Dedifferentiated amniotic fluid mesenchymal stem cell (primary cell): ENCODE measurements around the gene PCLO.
"Not testable (repeated sequence)": the region's sequence is repeated elsewhere in the genome, so short reads cannot be mapped to it uniquely, and the experiment has no call there.

Experiments used
- DNase-seq: peaks from one replicate; pipeline ENCODE4 v3.0.0-alpha.2; 2016; ENCODE audit errors: extremely low spot score

Gene PCLO

GRCh38 chr7:83040484-83040883, 122.2 kb downstream of the PCLO start:
- no peak for DNase-seq

DNA sequence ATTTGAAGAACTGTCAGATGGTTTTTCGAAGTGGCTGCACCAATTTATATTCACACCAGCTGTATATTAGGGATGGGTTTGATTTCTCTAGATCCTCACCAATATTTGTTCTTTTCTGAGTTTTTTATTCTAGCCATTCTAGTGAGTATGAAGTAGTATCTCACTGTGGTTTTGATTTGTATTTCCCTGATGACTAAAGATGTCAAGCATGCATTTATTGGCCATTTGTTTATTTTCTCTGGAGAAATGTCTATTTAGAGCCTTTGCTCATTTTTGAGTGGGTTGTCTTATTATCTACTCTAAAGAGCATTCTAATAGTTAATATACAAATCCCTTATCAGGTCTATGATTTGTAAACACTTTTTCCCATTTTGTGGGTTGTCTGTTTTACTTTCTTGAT, 123.9 kb downstream of the PCLO start:
- DNase-seq: no peak

DNA sequence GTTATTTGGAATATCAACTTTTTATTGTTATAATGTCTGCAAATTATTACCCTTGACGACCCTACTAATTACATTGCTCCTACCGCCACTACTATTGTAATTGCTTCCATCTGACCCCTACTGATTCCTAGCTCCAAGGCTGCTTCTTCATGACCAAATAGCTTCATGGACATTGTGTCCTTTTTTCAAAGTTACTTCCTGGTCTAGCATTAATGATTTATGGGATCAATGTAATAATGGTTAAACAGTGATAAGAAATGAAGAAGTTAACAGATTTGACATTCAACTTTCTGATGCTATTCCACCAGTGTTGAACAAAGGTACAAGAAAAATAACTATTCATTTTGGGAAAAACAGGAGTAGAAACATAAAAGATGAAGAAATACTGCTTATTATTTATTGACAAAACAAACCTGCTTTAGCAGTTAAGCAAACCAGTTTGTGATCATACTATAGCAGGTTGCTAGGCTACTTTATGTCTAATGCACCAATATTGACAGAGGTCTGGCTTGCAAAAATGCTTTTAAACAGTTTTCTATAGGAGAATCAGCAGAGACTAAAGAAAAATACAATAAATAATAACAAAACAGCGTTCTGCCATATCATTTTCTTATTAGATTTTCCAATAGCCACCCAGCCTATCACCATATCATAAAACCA, 125.8 kb downstream of the PCLO start:
- no peak for DNase-seq

- no peak for DNase-seq
Measured at GRCh38 chr7:83036130-83036529, 126.6 kb downstream of the PCLO start.

- DNase-seq: no peak
Measured at GRCh38 chr7:83032195-83032594, 130.5 kb downstream of the PCLO start.

GRCh38 chr7:83023817-83024665, 138.6 kb downstream of the PCLO start:
- not testable (repeated sequence) for DNase-seq

GRCh38 chr7:83021032-83021431, 141.7 kb downstream of the PCLO start:
- DNase-seq: no peak

GRCh38 chr7:83020161-83020560, 142.5 kb downstream of the PCLO start:
- DNase-seq: no peak

- no peak for DNase-seq
Measured at GRCh38 chr7:83015916-83016315, 146.8 kb downstream of the PCLO start.

GRCh38 chr7:83014546-83014945, 148.1 kb downstream of the PCLO start:
- DNase-seq: no peak

GRCh38 chr7:83011954-83012353, 150.7 kb downstream of the PCLO start:
- DNase-seq: no peak

DNA sequence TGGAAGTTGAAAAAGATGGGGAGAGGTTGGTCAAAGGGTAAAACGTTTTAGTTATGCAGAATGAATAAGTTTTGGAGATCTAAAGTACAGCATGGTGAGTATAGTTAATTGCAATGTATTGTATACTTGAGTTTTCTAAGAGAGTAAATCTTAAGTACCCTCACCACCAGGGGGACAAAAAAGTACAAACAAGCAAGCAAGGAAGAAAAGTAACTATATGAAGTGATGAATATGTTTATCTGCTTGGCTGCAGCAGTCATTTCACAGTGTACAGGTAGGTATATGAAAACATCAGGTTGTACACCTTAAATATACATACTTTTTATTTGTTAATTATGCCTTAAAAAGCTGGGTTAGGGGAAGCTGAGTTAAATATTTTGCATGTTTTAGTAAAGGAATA, 157.3 kb downstream of the PCLO start:
- DNase-seq: no peak

GRCh38 chr7:83001362-83002040, 161.2 kb downstream of the PCLO start:
- DNase-seq: no peak

DNA sequence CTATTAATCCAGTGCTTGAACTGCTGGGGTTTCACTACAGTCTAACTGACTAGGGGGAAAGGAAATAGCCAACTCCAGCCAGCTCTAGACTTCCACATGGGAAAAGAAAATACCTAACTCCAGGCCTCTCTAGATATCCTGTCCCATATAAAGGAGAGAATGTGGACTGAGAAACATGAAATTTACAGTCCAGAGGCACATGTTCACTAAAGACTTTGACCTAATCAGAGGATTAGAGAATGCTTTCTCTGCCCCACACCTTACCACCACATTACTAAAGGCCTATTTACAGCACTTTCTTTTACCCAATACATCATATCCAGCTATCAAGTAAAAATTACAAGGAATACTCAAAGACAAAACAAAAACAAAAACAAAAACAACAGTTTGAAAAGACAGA, 164.2 kb downstream of the PCLO start:
- no peak for DNase-seq

DNA sequence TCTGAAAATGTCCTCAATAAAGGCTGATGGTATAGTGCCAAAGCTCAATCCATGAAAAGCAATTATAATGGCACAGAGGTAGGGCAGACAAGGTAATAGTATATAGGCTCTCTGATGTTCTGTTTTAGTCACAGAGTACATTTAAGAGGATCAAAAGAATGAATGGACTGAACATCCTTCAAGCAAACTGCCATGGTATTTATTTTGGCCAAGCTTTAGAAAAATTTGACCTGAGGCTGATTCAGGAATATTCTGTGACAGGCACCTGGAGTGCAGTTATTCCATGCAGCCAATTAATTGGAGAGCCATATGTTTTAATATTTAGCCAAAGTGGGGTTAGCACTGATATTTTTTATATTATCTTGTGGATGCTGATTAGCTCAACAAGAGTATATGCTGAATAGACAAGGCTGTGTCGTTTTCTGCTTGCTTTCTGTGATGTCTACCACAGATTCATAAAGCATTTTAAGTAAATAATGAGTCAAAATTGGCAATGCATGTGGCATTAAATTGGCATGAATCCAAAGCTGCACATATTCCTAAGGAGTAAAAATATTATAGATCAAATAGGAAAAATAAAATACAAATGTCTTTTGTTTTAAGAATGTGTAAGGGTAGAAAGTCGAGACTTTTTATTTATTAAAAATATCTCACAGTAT, 177.4 kb downstream of the PCLO start:
- DNase-seq: no peak

DNA sequence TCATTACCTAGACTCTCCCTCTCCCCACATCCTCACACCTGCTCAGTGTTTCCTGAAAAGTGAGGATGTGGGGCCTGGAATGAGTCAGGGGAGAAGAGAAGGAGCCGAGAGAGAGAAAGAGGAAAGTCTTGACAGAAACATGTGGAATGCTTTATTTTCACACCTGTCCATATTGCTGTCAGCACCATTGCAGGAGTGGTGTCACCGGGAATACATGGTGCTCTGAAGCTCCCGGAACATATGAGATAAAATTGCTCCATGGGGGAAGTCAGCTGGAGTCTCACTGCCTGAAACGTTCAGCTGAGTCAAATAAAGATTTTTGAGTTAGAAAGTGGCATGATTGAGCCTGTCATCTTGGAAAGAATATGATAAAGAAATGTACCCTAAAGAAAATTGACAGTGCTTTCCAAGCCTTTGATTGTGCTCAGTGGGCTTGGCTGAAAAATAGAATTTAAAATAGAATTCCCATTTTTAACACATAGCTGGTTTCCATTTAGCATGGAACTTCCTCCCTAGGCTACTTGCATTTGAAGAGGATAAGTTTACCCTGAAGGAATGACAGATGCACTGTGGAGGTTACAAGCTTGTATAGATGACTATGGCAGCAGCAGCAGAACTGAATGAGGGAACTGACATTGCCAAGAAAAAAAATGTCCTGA, 182.4 kb downstream of the PCLO start:
- DNase-seq: no peak

DNA sequence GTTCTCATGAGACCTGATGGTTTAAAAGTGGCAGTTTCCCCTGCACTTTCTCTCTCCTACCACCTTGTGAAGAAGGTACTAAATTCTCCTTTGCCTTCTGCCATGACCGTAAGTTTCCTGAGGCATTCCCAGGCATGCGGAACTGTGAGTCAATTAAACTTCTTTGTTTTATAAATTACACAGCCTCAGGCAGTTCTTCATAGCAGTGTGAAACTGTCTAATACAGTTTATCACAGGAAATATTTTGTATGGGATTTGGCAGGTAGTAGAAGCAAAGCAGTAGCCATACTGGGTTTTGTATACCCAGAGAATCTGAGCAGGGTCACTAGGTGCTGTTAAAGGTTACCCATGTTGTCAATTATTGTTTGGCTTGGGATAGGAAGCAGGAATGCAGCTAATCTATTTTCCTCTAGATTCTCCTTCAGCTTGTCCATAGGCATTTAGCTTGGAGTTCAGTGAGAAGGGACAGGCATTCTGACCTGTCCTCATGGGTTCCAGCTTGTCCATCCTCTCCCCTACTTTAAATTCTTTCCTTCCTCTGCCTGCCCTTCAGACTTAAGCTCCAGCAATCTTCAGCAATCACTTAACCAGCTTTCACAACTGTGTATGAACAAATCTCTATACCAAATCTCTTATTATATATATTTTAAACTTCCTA, 186.7 kb downstream of the PCLO start:
- no peak for DNase-seq

DNA sequence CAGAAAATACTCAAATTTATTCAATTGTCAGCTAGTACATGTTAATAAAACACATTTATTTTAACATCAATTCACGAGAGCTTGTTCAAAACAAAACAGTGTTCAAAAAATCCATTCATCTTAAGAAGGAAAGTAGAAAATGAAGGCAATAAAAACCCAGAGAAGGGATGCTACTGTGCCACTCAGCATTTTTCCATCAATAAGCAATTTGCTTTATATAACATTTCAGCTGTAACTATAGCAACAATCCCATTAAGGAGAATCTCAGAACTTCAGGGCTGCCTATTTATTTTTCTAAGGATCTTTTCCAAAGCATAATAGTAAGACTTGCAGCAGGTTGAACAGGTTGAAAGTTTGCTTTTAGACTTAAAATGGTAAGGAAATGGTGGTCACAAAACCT, 190.5 kb downstream of the PCLO start:
- DNase-seq: no peak

DNA sequence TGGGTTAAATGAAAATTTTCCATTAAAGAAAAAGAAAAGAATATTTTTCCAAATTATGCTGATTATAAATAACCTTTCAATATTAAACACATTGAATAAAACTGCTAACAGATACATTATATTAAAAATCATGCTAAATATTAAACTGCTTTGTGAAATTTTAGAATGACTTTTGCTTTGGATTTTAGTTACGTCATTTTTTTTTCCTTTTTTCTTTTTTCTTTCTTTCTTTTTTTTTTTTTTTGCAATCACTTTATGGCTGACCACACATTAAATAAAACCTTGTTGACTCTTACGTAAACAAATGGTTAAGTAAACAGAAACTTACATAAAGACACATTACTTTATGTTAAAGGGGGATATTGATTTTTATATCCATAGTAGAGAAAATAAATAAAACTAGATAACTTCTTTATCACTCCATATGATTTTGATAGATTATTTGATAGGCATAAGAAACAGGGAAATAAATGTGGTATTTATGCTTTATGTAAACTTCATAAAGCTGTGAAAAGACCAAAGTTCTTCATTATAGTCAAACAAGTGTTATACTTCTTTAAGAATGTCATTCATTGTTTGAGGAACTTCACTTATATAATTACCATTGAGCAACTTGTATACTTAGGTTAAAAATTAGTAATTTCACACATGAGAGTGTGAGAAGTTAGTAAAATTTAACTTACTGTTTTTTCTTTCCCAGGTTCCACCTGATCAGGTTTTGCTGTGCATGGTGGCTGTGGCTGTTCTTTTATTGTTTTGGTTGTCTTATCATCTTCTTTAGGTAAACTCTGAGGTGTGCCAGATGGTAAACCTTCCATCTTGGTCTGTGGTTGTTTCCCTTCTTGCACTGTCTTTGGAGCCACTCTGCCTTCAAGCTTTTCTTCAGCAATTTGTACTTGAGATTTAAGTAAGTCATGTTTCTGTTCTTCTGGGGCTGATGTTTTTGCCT, 197.3 kb downstream of the PCLO start:
- no peak for DNase-seq
